ENCODE data around the gene MAGI1. TPM values are rescaled to one million over a fixed set of nuclear protein-coding genes. Genes with fewer than 3 reads are reported as not detected.

Gene MAGI1
- total RNA-seq, 1 donor from 2014 or later: 10.8 TPM

DNA sequence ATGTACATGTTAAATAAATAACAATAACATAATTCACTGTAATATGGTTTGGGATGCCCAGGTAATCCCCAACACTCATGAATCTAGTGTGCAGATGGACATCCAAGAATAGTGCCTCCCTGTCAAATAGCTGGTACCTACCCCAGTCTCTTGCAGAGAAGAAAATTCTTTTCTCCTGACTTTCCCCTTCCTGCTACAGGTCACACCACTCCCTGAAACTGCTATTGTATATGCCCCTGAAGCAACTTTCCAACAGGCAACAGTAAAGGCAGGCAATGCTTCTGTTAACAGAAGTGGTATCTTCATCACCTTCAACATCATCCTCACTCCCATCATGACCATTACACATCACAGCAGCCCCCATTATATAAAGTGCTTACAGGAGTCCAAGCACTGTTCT is 431.6 kb downstream of the MAGI1 start:
- H3K27ac Mint-ChIP-seq: no peak overlapping the region
- no peaks in the 10 kb centered on the region for H3K27me3 Mint-ChIP-seq (ENCODE audit: low read depth)
- no peaks in the 10 kb centered on the region for H3K9me3 Mint-ChIP-seq
- no peak overlapping the region for H3K4me3 Mint-ChIP-seq (ENCODE audit: low read depth)
- DNase-seq (ENCODE audit: low spot score): no peak
- no peaks in the 10 kb centered on the region for H3K36me3 Mint-ChIP-seq (ENCODE audit: low read depth)
- no peaks in the 10 kb centered on the region for H3K4me1 Mint-ChIP-seq (ENCODE audit: low read depth)
- intact Hi-C loops (cut with micrococcal nuclease): no loop called here

GRCh38 chr3:65605876-65606432 is 432.8 kb downstream of the MAGI1 start:
- Mint-ChIP-seq H3K27me3 (ENCODE audit: low read depth) (no peaks in the 10 kb centered on the region), H3K36me3 (ENCODE audit: low read depth) (no peaks in the 10 kb centered on the region), H3K4me1 (ENCODE audit: low read depth) (no peaks in the 10 kb centered on the region), H3K4me3 (ENCODE audit: low read depth) (no peak overlapping the region), H3K9me3 (no peaks in the 10 kb centered on the region), H3K27ac (no peak overlapping the region)
- intact Hi-C loops (cut with micrococcal nuclease): no loop called here
- DNase-seq (ENCODE audit: low spot score): no peak

GRCh38 chr3:65604863-65605526 is 433.7 kb downstream of the MAGI1 start:
- no peak for DNase-seq (ENCODE audit: low spot score)
- Mint-ChIP-seq H3K27ac (no peak overlapping the region), H3K4me1 (ENCODE audit: low read depth) (no peaks in the 10 kb centered on the region), H3K27me3 (ENCODE audit: low read depth) (no peaks in the 10 kb centered on the region), H3K9me3 (no peaks in the 10 kb centered on the region), H3K36me3 (ENCODE audit: low read depth) (no peaks in the 10 kb centered on the region), H3K4me3 (ENCODE audit: low read depth) (no peak overlapping the region)
- intact Hi-C loops (cut with micrococcal nuclease): no loop called here

DNA sequence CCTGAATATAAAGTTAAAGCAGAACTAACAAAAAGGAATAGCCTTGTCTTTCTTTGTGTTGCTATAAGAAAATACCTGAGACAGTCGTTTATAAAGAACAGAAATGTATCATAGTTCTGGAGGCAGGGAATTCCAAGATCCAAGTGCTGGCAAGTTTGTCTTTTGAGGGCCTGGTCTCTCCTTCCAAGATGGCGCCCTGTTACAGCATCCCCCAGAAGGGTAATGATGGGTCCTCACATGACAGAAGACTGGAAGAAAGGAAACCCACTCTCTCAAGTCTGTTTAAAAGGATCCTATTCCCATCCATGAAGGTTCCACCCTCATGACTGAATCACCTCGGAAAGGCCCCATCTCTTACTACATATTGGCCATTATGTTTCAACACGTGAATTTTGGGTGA is 435.1 kb downstream of the MAGI1 start:
- Mint-ChIP-seq H3K27ac (no peak overlapping the region), H3K27me3 (ENCODE audit: low read depth) (peaks cover 3% of the 10 kb centered on the region), H3K9me3 (no peaks in the 10 kb centered on the region), H3K36me3 (ENCODE audit: low read depth) (no peaks in the 10 kb centered on the region), H3K4me1 (ENCODE audit: low read depth) (no peaks in the 10 kb centered on the region), H3K4me3 (ENCODE audit: low read depth) (no peak overlapping the region)
- DNase-seq (ENCODE audit: low spot score): no peak
- intact Hi-C loops (cut with micrococcal nuclease): no loop called here

DNA sequence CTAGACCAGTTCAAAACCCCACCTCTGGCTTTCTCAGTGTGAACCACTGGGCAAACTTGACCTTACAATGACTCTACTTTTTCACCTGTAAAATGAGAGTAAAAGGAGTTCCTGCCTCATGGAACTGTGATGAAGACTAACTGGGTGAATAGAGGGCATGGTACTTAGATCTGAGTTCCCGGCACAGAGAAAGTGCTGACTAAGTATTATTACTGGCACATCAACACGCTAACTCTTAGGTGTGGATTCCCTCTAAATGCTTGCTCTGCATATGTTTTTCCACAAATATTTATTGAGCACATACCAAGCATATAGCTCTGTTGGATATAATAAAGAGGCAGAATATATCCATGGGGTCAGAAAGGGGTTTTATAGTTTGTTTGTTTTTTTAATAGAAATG is 437.8 kb downstream of the MAGI1 start:
- Mint-ChIP-seq H3K27me3 (ENCODE audit: low read depth) (peaks cover 8% of the 10 kb centered on the region), H3K36me3 (ENCODE audit: low read depth) (no peaks in the 10 kb centered on the region), H3K4me3 (ENCODE audit: low read depth) (no peak overlapping the region), H3K9me3 (no peaks in the 10 kb centered on the region), H3K4me1 (ENCODE audit: low read depth) (no peaks in the 10 kb centered on the region), H3K27ac (no peak overlapping the region)
- no peak for DNase-seq (ENCODE audit: low spot score)
- intact Hi-C loops (cut with micrococcal nuclease): no loop called here

- intact Hi-C loops (cut with micrococcal nuclease): no loop called here
- no peaks in the 10 kb centered on the region for H3K36me3 Mint-ChIP-seq (ENCODE audit: low read depth)
- H3K27me3 Mint-ChIP-seq (ENCODE audit: low read depth): peaks cover 8% of the 10 kb centered on the region
- H3K4me1 Mint-ChIP-seq (ENCODE audit: low read depth): no peaks in the 10 kb centered on the region
- no peak for DNase-seq (ENCODE audit: low spot score)
- no peaks in the 10 kb centered on the region for H3K9me3 Mint-ChIP-seq
- H3K4me3 Mint-ChIP-seq (ENCODE audit: low read depth): no peak overlapping the region
- no peak overlapping the region for H3K27ac Mint-ChIP-seq
These were observed 440.7 kb downstream of the MAGI1 start for GRCh38 chr3:65597952-65598413.

GRCh38 chr3:65597226-65597951 is 441.3 kb downstream of the MAGI1 start:
- Mint-ChIP-seq H3K4me3 (ENCODE audit: low read depth) (no peak overlapping the region), H3K27me3 (ENCODE audit: low read depth) (peaks cover 8% of the 10 kb centered on the region), H3K36me3 (ENCODE audit: low read depth) (no peaks in the 10 kb centered on the region), H3K27ac (no peak overlapping the region), H3K9me3 (no peaks in the 10 kb centered on the region), H3K4me1 (ENCODE audit: low read depth) (no peaks in the 10 kb centered on the region)
- no peak for DNase-seq (ENCODE audit: low spot score)
- intact Hi-C loops (cut with micrococcal nuclease): no loop called here

DNA sequence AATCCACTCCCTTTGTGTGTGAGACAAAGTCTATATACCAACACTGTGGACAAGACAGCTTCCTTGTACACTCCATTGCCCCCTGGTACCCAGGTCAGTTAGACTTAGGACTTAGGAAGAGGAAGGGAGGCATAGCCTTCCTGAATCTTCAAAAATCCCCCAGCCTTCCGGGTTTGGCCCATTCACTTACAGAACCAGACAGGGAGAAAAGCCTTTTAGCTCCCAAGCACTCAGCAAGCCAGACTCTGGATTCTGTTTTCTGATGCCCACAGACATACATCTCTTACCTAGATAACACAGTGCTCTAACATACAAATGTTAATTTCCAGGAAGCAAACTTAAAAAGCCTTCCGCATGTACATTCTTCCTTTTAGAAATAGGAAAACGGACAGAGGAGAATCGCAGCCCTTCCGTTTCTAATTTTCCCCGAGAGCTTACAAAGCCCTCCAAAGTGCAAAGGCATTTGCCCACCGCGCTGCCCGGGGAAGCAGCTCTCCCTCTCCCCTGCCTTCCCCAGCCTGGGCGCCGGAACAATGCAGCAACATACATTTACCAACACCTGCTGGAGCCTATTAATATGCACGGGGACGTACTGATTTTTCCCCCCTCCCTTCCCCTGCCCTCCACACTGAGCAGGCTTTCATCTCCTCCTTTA is 442.0 kb downstream of the MAGI1 start:
- Mint-ChIP-seq H3K9me3 (no peaks in the 10 kb centered on the region), H3K36me3 (ENCODE audit: low read depth) (no peaks in the 10 kb centered on the region), H3K4me3 (ENCODE audit: low read depth) (no peak overlapping the region), H3K27ac (no peak overlapping the region), H3K27me3 (ENCODE audit: low read depth) (peaks cover 8% of the 10 kb centered on the region), H3K4me1 (ENCODE audit: low read depth) (no peaks in the 10 kb centered on the region)
- intact Hi-C loops (cut with micrococcal nuclease): no loop called here
- DNase-seq (ENCODE audit: low spot score): no peak

GRCh38 chr3:65596029-65596300 is 442.8 kb downstream of the MAGI1 start:
- Mint-ChIP-seq H3K4me1 (ENCODE audit: low read depth) (no peaks in the 10 kb centered on the region), H3K4me3 (ENCODE audit: low read depth) (no peak overlapping the region), H3K9me3 (no peaks in the 10 kb centered on the region), H3K27ac (no peak overlapping the region), H3K36me3 (ENCODE audit: low read depth) (no peaks in the 10 kb centered on the region), H3K27me3 (ENCODE audit: low read depth) (peaks cover 8% of the 10 kb centered on the region)
- intact Hi-C loops (cut with micrococcal nuclease): no loop called here
- no peak for DNase-seq (ENCODE audit: low spot score)

GRCh38 chr3:65595222-65596028 is 443.3 kb downstream of the MAGI1 start:
- H3K9me3 Mint-ChIP-seq: no peaks in the 10 kb centered on the region
- no peaks in the 10 kb centered on the region for H3K36me3 Mint-ChIP-seq (ENCODE audit: low read depth)
- no peak for DNase-seq (ENCODE audit: low spot score)
- H3K4me1 Mint-ChIP-seq (ENCODE audit: low read depth): no peaks in the 10 kb centered on the region
- intact Hi-C loops (cut with micrococcal nuclease): no loop called here
- no peak overlapping the region for H3K27ac Mint-ChIP-seq
- H3K4me3 Mint-ChIP-seq (ENCODE audit: low read depth): no peak overlapping the region
- peaks cover 8% of the 10 kb centered on the region for H3K27me3 Mint-ChIP-seq (ENCODE audit: low read depth)

- intact Hi-C loops (cut with micrococcal nuclease): no loop called here
- no peak for DNase-seq (ENCODE audit: low spot score)
- no peaks in the 10 kb centered on the region for H3K4me1 Mint-ChIP-seq (ENCODE audit: low read depth)
- H3K9me3 Mint-ChIP-seq: no peaks in the 10 kb centered on the region
- peaks cover 8% of the 10 kb centered on the region for H3K27me3 Mint-ChIP-seq (ENCODE audit: low read depth)
- H3K36me3 Mint-ChIP-seq (ENCODE audit: low read depth): no peaks in the 10 kb centered on the region
- no peak overlapping the region for H3K4me3 Mint-ChIP-seq (ENCODE audit: low read depth)
- no peak overlapping the region for H3K27ac Mint-ChIP-seq
These were observed 444.7 kb downstream of the MAGI1 start for GRCh38 chr3:65593780-65594752.

DNA sequence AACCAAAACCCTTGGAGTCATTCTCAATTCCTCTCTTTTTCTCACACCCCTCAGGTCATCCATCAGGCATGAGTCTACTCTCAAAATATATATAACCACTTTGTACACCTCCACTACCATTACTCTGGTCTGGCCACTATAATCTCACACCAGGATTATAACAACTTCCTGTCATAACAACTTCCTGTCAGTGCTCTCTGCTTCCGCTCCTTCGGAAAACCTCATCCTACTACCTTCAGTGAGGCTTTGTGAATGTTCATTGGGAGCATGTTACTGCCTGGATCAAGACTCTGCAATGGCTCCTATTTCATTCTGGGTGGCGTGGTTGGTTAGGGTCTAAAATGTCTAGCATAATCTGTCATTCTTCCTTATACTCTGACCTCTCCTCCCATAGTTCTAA is 447.4 kb downstream of the MAGI1 start:
- Mint-ChIP-seq H3K4me3 (ENCODE audit: low read depth) (no peak overlapping the region), H3K27me3 (ENCODE audit: low read depth) (no peaks in the 10 kb centered on the region), H3K4me1 (ENCODE audit: low read depth) (no peaks in the 10 kb centered on the region), H3K27ac (no peak overlapping the region), H3K36me3 (ENCODE audit: low read depth) (no peaks in the 10 kb centered on the region), H3K9me3 (no peaks in the 10 kb centered on the region)
- intact Hi-C loops (cut with micrococcal nuclease): no loop called here
- DNase-seq (ENCODE audit: low spot score): no peak
